Dedifferentiated amniotic fluid mesenchymal stem cell (primary cell): ENCODE results near the gene LONP2.
"Not testable (repeated sequence)": the region's sequence is repeated elsewhere in the genome, so short reads cannot be mapped to it uniquely, and the experiment has no call there.

Experiments used
- DNase-seq: peaks from one replicate; pipeline ENCODE4 v3.0.0-alpha.2; 2016; ENCODE audit errors: extremely low spot score

The LONP2 gene

DNA sequence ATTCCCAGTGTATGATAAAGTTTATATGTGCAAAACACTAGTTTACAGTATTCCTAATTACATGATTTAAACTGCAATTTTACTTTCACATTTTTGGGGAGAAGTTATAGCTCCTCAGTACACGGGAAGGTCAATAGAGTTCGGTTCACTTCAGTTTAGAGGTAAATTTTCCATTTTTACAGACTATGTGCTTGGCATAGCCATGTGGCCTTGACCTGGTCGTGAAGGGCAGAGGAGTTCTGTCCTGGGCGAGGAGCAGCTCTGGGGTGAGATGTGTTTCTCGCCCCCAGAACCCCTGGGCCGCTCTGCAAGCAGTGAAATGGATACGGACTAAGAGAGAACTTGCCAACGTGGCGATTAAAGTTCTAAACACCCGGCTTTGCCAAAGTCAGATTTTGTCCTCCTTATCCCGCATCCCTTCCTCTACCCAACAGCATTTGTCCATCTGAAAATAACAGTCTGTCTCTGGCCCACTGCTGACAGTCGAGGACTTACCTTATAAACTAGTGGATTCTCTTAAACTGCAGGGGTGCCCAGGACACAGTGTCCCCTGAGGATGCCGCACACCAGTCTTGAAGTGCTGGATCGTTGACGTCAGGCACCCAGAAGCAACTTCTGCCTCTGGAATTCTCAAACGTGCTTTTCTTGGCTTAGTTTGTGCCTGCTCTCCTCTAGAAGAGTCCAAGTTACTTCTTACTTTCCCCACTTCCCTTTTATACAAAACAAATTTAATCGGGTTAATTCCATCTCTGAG is 142.6 kb downstream of the LONP2 start:
- DNase-seq: no peak

DNA sequence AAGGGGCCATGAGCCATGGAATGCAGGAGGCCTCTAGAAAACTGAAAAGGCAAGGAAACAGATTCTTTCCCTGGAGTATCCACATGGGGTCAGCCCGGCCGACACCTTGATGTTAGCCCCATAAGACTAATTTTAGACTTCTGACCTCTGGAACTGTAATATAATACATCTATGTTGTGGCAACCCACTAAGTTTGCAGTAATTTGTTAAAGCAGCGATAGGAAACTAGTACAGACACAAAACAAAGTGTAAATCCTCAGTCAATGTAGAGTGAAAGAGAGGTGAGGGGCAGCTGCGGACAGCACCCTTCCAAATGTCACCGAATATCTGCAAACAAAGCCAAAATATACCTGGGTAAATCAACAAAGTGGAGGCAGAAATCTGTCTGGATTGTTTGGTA is 148.3 kb downstream of the LONP2 start:
- DNase-seq: no peak

DNA sequence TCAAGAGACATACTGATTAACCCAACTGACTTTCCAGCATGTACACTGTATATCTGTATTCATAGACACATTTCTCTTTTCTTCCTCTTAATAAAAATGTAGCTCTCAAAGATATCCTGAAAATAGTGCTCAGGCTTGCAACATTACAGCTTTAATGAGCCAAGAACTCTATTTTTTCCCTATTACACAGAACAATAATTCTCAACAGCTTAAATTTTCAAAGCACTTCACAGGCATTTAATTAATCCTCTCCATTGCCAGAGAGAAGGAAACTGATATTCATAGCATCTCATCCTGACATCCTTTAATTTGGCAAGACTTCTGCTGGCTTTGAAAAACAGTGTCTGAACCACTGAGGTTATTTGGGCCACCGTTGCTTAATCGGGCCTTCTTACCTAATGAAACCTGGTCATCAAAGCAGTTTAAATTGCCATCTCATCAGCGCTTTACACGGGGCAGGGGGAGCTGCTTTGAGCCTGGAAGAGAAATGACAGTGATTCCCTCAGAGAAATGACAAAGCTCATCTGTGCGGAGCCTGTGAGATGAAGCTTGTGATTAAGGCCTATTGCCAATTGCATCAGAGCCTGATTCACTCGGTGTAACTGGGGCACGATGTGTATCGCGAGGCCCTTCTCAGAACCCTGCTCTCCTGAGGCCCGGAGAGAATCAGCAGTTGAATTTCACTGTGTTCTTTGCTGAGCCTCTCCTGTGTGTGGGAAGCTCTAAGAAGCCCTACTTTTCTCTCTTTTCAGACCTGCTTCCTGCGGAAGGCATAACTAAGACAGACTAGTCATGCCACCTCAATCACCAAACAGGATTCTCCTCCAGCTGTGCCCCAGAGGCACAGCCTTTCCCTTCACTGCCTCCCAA is 149.6 kb downstream of the LONP2 start:
- DNase-seq: no peak

DNA sequence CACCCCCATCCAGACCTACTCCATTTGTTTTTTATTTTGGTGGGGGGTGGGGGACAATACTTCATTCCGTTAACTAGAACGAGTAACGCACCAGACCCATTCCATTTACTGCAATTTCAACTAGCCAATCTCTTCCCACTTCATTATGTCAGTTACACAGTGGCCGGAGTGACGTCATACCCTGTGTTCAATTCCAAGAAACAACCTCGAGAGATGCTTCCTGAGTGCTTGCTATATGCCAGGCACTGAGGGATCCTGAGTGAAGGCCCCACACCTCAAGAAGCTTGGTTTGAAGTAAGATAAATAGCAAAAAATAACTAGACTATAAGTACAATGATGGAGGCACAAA is 150.2 kb downstream of the LONP2 start:
- DNase-seq: no peak

DNA sequence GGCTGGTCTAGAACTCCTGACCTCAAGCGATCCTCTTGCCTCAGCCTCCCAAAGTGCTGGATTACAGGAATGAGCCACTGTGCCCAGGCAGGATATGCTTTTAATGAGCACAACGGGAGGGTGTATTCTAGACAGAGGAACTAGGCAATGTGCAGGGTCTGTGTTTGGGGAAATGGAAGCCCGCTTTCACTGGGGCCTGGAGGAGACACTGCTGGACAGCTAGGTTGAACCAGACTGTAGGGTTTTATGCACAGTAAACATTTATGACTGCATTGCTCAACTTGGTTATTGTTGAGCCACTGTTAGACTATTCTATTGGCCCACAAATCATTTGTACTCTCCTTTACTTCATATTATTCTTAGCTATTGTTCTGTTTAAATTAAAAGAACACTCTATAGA is 151.3 kb downstream of the LONP2 start:
- no peak for DNase-seq

DNA sequence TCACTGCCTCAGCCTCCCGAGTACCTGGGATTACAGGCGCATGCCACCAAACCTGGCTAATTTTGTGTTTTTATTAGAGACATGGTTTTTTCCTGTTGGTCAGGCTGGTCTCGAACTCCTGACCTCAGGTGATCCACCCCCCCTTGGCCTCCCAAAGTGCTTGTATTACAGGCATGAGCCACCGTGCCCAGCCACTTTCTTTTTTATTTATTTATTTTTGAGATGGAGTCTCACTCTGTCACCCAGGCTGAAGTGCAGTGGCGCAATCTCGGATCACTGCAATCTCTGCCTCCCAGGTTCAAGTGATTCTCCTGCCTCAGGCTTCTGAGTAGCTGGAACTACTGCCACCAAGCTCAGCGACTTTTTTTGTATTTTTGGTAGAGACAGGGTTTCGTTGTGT is 158.4 kb downstream of the LONP2 start:
- DNase-seq: not testable (repeated sequence)

DNA sequence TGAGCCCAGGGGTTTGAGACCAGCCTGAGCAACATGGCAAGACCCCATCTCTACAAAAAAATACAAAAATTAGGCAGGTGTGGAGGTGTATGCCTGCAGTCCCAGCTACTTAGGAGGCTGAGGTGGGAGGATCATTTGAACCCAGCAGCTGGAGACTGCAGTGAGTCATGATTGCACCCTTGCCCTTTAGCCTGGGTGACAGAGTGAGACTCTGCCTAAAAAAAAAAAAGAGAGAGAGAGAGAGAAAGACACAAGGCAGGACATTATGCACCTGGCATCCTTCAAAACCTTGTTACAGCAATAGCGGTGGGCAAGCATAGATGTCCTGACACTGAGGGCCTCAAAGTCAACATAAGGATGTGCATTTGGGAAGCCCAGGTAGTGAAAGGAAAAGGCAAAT is 161.1 kb downstream of the LONP2 start:
- no peak for DNase-seq

DNA sequence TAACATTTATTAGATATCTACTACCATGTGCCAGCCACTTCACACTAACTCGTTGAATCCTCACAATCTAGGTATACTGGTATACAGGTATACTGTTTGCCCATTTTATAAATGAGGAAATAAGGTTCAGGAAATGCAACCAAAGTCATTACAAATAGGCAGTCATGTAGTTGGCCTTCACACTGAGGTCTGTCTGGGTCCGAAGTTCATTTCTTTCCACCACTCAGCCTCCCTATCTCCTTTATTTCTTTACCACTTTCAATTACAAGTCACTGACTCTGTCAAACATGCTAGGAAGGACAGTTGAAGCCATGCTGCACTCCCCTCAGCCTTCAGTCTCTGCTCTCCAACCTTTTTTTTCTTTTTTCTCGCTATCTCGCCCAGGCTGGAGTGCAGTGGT is 161.8 kb downstream of the LONP2 start:
- no peak for DNase-seq
